ENCODE data around the gene BCL6B. TPM values are rescaled to one million over a fixed set of nuclear protein-coding genes. Genes with fewer than 3 reads are reported as not detected.
A peak's percentile ranks its signal among the peaks of the same experiment; 100 is the strongest.

The BCL6B gene
- total RNA-seq, 1 experiment from 2014 or later, result 11.4 TPM

DNA sequence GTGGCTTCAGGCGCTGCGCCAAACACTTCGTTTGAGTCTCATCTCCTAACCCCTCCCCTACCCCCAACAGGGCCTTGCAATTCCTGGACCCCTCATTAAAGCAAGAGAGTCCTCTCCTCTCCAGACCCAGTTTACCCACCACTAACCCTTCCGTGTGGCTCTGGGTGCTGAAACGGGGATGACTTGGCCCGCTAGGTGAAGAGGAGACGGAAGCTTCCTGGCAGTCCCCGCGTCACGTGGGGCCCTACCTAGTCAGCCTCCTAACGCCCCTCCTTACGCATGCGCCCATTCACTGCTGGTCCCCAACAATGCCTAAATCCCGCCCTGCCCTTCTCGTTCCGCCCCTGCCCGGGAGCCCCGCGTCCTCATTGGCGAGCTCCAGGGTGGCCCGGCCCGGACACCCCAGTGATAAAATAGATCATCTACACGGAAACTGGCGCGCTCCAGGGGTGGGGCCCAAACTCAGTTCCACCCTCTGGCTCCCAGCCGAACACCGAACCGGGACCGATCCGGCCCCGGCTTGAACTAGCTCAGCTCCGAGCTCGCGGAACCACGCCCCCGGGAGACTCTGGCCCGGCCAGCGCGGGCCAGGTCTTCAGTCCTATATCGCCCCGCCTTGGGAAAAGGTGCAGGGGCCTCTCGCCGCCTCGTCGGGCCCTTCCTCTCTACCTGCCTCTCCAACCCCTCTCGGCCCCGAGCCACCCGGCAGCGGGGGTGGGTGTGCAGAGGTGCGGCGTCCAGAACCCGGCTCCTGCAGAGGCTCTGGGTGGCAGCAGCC, 12.9 kb downstream of the BCL6B start, which contains the start of gene SLC16A13 (continued):
- TF ChIP-seq, protein P1, sequence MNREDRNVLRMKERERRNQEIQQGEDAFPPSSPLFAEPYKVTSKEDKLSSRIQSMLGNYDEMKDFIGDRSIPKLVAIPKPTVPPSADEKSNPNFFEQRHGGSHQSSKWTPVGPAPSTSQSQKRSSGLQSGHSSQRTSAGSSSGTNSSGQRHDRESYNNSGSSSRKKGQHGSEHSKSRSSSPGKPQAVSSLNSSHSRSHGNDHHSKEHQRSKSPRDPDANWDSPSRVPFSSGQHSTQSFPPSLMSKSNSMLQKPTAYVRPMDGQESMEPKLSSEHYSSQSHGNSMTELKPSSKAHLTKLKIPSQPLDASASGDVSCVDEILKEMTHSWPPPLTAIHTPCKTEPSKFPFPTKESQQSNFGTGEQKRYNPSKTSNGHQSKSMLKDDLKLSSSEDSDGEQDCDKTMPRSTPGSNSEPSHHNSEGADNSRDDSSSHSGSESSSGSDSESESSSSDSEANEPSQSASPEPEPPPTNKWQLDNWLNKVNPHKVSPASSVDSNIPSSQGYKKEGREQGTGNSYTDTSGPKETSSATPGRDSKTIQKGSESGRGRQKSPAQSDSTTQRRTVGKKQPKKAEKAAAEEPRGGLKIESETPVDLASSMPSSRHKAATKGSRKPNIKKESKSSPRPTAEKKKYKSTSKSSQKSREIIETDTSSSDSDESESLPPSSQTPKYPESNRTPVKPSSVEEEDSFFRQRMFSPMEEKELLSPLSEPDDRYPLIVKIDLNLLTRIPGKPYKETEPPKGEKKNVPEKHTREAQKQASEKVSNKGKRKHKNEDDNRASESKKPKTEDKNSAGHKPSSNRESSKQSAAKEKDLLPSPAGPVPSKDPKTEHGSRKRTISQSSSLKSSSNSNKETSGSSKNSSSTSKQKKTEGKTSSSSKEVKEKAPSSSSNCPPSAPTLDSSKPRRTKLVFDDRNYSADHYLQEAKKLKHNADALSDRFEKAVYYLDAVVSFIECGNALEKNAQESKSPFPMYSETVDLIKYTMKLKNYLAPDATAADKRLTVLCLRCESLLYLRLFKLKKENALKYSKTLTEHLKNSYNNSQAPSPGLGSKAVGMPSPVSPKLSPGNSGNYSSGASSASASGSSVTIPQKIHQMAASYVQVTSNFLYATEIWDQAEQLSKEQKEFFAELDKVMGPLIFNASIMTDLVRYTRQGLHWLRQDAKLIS (CRISPR knock-in tag; IDR thresholded peaks at IDR 0.05; ENCODE audit: borderline replicate concordance), result no peak
- TF ChIP-seq, protein P2, sequence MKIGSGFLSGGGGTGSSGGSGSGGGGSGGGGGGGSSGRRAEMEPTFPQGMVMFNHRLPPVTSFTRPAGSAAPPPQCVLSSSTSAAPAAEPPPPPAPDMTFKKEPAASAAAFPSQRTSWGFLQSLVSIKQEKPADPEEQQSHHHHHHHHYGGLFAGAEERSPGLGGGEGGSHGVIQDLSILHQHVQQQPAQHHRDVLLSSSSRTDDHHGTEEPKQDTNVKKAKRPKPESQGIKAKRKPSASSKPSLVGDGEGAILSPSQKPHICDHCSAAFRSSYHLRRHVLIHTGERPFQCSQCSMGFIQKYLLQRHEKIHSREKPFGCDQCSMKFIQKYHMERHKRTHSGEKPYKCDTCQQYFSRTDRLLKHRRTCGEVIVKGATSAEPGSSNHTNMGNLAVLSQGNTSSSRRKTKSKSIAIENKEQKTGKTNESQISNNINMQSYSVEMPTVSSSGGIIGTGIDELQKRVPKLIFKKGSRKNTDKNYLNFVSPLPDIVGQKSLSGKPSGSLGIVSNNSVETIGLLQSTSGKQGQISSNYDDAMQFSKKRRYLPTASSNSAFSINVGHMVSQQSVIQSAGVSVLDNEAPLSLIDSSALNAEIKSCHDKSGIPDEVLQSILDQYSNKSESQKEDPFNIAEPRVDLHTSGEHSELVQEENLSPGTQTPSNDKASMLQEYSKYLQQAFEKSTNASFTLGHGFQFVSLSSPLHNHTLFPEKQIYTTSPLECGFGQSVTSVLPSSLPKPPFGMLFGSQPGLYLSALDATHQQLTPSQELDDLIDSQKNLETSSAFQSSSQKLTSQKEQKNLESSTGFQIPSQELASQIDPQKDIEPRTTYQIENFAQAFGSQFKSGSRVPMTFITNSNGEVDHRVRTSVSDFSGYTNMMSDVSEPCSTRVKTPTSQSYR (CRISPR knock-in tag; IDR thresholded peaks at IDR 0.05), result no peak
- 0 out of 2 replicates have a peak, but pooled peaks have one; percentile 74 for TF ChIP-seq ZBTB21 (CRISPR knock-in tag; IDR thresholded peaks at IDR 0.05; ENCODE audit: borderline replicate concordance)
- TF ChIP-seq, protein P3, sequence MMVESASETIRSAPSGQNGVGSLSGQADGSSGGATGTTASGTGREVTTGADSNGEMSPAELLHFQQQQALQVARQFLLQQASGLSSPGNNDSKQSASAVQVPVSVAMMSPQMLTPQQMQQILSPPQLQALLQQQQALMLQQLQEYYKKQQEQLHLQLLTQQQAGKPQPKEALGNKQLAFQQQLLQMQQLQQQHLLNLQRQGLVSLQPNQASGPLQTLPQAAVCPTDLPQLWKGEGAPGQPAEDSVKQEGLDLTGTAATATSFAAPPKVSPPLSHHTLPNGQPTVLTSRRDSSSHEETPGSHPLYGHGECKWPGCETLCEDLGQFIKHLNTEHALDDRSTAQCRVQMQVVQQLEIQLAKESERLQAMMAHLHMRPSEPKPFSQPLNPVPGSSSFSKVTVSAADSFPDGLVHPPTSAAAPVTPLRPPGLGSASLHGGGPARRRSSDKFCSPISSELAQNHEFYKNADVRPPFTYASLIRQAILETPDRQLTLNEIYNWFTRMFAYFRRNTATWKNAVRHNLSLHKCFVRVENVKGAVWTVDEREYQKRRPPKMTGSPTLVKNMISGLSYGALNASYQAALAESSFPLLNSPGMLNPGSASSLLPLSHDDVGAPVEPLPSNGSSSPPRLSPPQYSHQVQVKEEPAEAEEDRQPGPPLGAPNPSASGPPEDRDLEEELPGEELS (CRISPR knock-in tag; IDR thresholded peaks at IDR 0.05), result no peak
- no peak for TF ChIP-seq RELA (CRISPR knock-in tag; IDR thresholded peaks at IDR 0.05; ENCODE audit: borderline replicate concordance)
- TF ChIP-seq FOXJ3 (CRISPR knock-in tag; IDR thresholded peaks at IDR 0.05; ENCODE audit: borderline replicate concordance), result no peak
- TF ChIP-seq NFATC4 (CRISPR knock-in tag; IDR thresholded peaks at IDR 0.05), result no peak
- 0 out of 2 replicates have a peak, but pooled peaks have one; percentile 38 for TF ChIP-seq MYBL2 (CRISPR knock-in tag; IDR thresholded peaks at IDR 0.05)
- TF ChIP-seq, protein P4, sequence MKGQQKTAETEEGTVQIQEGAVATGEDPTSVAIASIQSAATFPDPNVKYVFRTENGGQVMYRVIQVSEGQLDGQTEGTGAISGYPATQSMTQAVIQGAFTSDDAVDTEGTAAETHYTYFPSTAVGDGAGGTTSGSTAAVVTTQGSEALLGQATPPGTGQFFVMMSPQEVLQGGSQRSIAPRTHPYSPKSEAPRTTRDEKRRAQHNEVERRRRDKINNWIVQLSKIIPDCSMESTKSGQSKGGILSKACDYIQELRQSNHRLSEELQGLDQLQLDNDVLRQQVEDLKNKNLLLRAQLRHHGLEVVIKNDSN (CRISPR knock-in tag; IDR thresholded peaks at IDR 0.05), result peak; percentile 99
- TF ChIP-seq, protein P5, sequence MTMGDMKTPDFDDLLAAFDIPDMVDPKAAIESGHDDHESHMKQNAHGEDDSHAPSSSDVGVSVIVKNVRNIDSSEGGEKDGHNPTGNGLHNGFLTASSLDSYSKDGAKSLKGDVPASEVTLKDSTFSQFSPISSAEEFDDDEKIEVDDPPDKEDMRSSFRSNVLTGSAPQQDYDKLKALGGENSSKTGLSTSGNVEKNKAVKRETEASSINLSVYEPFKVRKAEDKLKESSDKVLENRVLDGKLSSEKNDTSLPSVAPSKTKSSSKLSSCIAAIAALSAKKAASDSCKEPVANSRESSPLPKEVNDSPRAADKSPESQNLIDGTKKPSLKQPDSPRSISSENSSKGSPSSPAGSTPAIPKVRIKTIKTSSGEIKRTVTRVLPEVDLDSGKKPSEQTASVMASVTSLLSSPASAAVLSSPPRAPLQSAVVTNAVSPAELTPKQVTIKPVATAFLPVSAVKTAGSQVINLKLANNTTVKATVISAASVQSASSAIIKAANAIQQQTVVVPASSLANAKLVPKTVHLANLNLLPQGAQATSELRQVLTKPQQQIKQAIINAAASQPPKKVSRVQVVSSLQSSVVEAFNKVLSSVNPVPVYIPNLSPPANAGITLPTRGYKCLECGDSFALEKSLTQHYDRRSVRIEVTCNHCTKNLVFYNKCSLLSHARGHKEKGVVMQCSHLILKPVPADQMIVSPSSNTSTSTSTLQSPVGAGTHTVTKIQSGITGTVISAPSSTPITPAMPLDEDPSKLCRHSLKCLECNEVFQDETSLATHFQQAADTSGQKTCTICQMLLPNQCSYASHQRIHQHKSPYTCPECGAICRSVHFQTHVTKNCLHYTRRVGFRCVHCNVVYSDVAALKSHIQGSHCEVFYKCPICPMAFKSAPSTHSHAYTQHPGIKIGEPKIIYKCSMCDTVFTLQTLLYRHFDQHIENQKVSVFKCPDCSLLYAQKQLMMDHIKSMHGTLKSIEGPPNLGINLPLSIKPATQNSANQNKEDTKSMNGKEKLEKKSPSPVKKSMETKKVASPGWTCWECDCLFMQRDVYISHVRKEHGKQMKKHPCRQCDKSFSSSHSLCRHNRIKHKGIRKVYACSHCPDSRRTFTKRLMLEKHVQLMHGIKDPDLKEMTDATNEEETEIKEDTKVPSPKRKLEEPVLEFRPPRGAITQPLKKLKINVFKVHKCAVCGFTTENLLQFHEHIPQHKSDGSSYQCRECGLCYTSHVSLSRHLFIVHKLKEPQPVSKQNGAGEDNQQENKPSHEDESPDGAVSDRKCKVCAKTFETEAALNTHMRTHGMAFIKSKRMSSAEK (CRISPR knock-in tag; IDR thresholded peaks at IDR 0.05; ENCODE audit: borderline replicate concordance), result no peak
- TF ChIP-seq, protein P6, sequence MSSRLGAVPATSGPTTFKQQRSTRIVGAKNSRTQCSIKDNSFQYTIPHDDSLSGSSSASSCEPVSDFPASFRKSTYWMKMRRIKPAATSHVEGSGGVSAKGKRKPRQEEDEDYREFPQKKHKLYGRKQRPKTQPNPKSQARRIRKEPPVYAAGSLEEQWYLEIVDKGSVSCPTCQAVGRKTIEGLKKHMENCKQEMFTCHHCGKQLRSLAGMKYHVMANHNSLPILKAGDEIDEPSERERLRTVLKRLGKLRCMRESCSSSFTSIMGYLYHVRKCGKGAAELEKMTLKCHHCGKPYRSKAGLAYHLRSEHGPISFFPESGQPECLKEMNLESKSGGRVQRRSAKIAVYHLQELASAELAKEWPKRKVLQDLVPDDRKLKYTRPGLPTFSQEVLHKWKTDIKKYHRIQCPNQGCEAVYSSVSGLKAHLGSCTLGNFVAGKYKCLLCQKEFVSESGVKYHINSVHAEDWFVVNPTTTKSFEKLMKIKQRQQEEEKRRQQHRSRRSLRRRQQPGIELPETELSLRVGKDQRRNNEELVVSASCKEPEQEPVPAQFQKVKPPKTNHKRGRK (CRISPR knock-in tag; IDR thresholded peaks at IDR 0.05; ENCODE audit: borderline replicate concordance), result no peak
- no peak for TF ChIP-seq CREB1 (CRISPR knock-in tag; IDR thresholded peaks at IDR 0.05)
- 0 out of 2 replicates have a peak, but pooled peaks have one; percentile 61 for TF ChIP-seq SMAD3 (CRISPR knock-in tag; IDR thresholded peaks at IDR 0.05; ENCODE audit: borderline replicate concordance)
- TF ChIP-seq, protein P7, sequence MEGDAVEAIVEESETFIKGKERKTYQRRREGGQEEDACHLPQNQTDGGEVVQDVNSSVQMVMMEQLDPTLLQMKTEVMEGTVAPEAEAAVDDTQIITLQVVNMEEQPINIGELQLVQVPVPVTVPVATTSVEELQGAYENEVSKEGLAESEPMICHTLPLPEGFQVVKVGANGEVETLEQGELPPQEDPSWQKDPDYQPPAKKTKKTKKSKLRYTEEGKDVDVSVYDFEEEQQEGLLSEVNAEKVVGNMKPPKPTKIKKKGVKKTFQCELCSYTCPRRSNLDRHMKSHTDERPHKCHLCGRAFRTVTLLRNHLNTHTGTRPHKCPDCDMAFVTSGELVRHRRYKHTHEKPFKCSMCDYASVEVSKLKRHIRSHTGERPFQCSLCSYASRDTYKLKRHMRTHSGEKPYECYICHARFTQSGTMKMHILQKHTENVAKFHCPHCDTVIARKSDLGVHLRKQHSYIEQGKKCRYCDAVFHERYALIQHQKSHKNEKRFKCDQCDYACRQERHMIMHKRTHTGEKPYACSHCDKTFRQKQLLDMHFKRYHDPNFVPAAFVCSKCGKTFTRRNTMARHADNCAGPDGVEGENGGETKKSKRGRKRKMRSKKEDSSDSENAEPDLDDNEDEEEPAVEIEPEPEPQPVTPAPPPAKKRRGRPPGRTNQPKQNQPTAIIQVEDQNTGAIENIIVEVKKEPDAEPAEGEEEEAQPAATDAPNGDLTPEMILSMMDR (IDR thresholded peaks at IDR 0.05), result no peak
- TF ChIP-seq TCF7 (CRISPR knock-in tag; IDR thresholded peaks at IDR 0.05; ENCODE audit: low read depth), result no peak
- TF ChIP-seq SMAD4 (CRISPR knock-in tag; IDR thresholded peaks at IDR 0.05), result no peak
- TF ChIP-seq ZNF232 (CRISPR knock-in tag; IDR thresholded peaks at IDR 0.05), result 0 out of 2 replicates have a peak, but pooled peaks have one; percentile 55
- TF ChIP-seq, protein P8, sequence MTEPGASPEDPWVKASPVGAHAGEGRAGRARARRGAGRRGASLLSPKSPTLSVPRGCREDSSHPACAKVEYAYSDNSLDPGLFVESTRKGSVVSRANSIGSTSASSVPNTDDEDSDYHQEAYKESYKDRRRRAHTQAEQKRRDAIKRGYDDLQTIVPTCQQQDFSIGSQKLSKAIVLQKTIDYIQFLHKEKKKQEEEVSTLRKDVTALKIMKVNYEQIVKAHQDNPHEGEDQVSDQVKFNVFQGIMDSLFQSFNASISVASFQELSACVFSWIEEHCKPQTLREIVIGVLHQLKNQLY (CRISPR knock-in tag; IDR thresholded peaks at IDR 0.05), result no peak
- TF ChIP-seq NR2C2 (CRISPR knock-in tag; IDR thresholded peaks at IDR 0.05), result no peak
- no peak for TF ChIP-seq RORB (CRISPR knock-in tag; IDR thresholded peaks at IDR 0.05)

Measured in WTC11 (cell line).